ACHN (cell line): ENCODE measurements around the gene PBOV1.

Experiments used
- DNase-seq: peaks from one replicate; pipeline ENCODE4 v3.0.0-alpha.2; 2015
- in situ Hi-C: cut with HindIII; loops from 2 replicates; pipeline ENCODE4 v1.10.0; 2017; ENCODE audit warnings: low sequenced_read_pairs, low pct_ligation_motif_present, low pct_unique_long_range_greater_than_20kb

PBOV1 gene

GRCh38 chr6:138182939-138183789, 35.1 kb downstream of the PBOV1 start:
- in situ Hi-C loops: no loop called here
- no peak for DNase-seq

GRCh38 chr6:138176652-138177232, 41.5 kb downstream of the PBOV1 start:
- in situ Hi-C loops: no loop called here
- DNase-seq: no peak

GRCh38 chr6:138175596-138175995, 42.7 kb downstream of the PBOV1 start:
- in situ Hi-C loops: no loop called here
- no peak for DNase-seq
